ENCODE measurements around the gene CSMD2. TPM values are rescaled to one million over a fixed set of nuclear protein-coding genes. Genes with fewer than 3 reads are reported as not detected.

CSMD2 gene
- polyA plus RNA-seq, 1 experiment: 2.3 TPM

DNA sequence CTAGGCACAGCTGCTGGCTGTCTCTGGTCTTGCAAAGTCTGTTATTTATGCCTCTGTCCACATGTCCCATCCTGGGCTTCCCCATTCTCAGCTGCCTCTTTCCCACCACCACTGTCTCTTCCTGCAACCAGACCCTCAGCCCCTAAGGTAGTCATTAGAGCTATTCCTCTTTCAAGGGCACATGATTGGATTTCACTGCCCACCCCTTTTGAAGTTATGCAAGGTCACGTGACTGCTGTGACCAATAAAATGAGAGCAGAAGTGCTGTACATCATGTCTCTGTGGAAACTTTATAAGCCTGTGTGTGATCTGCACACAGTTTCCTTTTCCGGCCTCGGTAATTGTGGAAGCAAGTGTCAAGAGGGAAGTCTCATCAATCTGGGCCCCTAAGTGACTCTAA, 437.7 kb downstream of the CSMD2 start:
- ChIA-PET CTCF (interaction anchor here (1.0 kb wide), 1 partner anchor 95 kb away, joined by 4 read pairs; no protein-coding TSS in a partner anchor), POLR2A (no interaction called here)
- Histone ChIP-seq H3K27ac (ENCODE audit: low read depth, low read length) (no peak overlapping the region), H3K9me3 (ENCODE audit: control insufficient read depth, insufficient read depth, low read length) (no peaks in the 10 kb centered on the region), H3K27me3 (ENCODE audit: control insufficient read depth, insufficient read depth, low read length) (no peaks in the 10 kb centered on the region), H3K4me3 (ENCODE audit: low read depth, low read length) (no peak overlapping the region)
- no peak for DNase-seq (ENCODE audit: low read depth, low spot score)
- TF ChIP-seq, protein P1, sequence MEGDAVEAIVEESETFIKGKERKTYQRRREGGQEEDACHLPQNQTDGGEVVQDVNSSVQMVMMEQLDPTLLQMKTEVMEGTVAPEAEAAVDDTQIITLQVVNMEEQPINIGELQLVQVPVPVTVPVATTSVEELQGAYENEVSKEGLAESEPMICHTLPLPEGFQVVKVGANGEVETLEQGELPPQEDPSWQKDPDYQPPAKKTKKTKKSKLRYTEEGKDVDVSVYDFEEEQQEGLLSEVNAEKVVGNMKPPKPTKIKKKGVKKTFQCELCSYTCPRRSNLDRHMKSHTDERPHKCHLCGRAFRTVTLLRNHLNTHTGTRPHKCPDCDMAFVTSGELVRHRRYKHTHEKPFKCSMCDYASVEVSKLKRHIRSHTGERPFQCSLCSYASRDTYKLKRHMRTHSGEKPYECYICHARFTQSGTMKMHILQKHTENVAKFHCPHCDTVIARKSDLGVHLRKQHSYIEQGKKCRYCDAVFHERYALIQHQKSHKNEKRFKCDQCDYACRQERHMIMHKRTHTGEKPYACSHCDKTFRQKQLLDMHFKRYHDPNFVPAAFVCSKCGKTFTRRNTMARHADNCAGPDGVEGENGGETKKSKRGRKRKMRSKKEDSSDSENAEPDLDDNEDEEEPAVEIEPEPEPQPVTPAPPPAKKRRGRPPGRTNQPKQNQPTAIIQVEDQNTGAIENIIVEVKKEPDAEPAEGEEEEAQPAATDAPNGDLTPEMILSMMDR (IDR thresholded peaks at IDR 0.05; ENCODE audit: low read depth, low read length): no peak

DNA sequence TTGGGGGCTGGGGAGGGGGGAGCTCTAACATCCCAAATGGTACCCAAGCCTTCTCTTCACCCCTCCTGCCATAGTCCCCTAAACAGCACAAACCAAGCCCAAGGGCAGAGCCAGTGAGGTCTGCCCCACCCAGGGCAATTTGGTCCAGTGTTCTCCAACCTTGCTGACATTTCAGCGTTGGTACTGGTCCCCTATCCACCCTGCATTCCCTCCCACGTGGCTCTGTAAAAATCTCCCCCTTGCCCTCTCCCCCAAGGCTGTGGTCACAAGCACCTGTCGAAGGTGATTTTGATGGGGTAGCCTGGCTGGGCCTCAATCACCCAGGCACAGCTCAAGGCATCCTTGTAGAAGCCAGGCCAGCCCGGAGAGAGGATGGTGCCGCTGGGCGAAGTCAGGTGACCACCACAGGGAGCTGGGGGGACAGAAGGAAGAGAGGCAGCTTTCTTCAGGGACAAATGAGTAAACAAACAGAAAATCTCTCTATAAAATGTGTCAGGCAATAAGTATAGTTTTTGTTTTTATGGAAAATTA, 438.7 kb downstream of the CSMD2 start:
- CTCF ChIA-PET: no interaction called here
- Histone ChIP-seq H3K27me3 (ENCODE audit: control insufficient read depth, insufficient read depth, low read length) (no peaks in the 10 kb centered on the region), H3K9me3 (ENCODE audit: control insufficient read depth, insufficient read depth, low read length) (no peaks in the 10 kb centered on the region), H3K27ac (ENCODE audit: low read depth, low read length) (no peak overlapping the region), H3K4me3 (ENCODE audit: low read depth, low read length) (no peak overlapping the region)
- POLR2A ChIA-PET: no interaction called here
- TF ChIP-seq, protein P1 (IDR thresholded peaks at IDR 0.05; ENCODE audit: low read depth, low read length): no peak
- DNase-seq (ENCODE audit: low read depth, low spot score): no peak

DNA sequence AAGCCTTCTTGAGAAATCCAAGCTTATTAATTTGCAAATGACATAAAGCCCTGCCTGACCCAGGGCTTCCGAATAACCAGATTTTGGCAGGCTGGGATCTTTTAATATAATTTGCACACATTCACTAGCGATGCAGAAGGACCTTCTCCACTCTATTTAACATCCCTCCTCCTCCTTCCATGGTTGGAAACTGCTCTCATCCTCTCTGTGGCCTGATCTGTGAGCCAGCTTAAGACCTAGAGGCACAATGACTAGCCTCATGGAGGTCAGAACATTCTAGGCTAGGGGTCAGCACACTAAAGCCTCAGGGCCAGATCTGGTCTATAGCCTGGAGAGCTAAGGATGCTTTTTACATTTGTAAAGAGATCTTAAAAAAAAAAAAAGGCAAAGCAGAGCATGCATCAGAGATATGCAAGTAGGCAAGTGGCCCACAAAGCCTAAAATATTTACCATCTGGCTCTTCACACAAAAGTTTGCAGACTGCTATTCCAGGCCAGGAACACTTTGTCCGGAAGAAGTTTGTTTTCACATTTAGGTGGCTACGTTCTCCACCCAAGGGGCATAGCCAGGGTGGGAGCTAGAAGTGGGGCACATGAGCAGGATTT, 439.4 kb downstream of the CSMD2 start:
- ChIA-PET POLR2A (no interaction called here), CTCF (no interaction called here)
- TF ChIP-seq, protein P1 (IDR thresholded peaks at IDR 0.05; ENCODE audit: low read depth, low read length): no peak
- Histone ChIP-seq H3K27ac (ENCODE audit: low read depth, low read length) (no peak overlapping the region), H3K9me3 (ENCODE audit: control insufficient read depth, insufficient read depth, low read length) (no peaks in the 10 kb centered on the region), H3K27me3 (ENCODE audit: control insufficient read depth, insufficient read depth, low read length) (no peaks in the 10 kb centered on the region), H3K4me3 (ENCODE audit: low read depth, low read length) (no peak overlapping the region)
- no peak for DNase-seq (ENCODE audit: low read depth, low spot score)

DNA sequence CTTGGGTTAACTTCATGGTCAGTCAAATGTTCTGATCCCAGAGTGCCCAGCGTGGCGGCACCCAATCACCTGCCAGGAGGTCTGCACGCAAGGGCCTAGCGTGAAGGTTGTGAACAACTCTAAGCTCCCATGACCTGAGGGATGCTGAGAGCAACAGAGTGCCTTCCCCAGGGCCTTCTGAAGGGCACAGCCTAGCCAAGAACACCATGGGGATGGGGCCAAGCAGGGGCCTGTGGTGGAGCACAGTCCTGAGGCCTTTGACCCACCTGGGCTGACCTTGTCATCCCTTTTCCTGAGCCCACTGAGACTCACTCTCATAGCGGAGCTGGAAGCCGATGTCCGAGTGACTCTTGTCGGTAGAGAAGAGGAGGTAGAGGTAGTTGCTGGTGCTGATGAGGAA, 440.0 kb downstream of the CSMD2 start:
- POLR2A ChIA-PET: no interaction called here
- Histone ChIP-seq H3K4me3 (ENCODE audit: low read depth, low read length) (no peak overlapping the region), H3K27ac (ENCODE audit: low read depth, low read length) (no peak overlapping the region), H3K9me3 (ENCODE audit: control insufficient read depth, insufficient read depth, low read length) (no peaks in the 10 kb centered on the region), H3K27me3 (ENCODE audit: control insufficient read depth, insufficient read depth, low read length) (no peaks in the 10 kb centered on the region)
- DNase-seq (ENCODE audit: low read depth, low spot score): no peak
- CTCF ChIA-PET: no interaction called here
- TF ChIP-seq, protein P1 (IDR thresholded peaks at IDR 0.05; ENCODE audit: low read depth, low read length): no peak

DNA sequence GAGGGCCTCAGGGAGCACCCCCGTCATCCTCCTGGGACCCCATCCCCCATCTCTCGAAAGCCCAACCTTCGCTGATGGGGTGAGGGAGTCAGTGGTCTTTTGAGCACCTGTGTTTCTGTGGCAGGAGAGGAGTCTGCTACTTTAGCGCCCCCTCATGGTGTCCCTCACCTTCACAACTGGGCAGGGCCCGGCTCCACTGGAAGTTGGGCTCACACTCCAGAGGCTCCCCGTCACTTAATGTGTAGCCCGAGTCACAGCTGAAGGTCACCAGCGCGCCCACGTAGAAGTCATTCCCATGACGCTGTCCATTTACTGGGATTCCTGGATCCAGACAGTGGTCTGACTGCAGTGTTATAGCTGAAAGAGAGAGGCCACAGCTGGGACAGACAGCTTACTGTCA, 440.7 kb downstream of the CSMD2 start:
- Histone ChIP-seq H3K27me3 (ENCODE audit: control insufficient read depth, insufficient read depth, low read length) (no peaks in the 10 kb centered on the region), H3K27ac (ENCODE audit: low read depth, low read length) (no peak overlapping the region), H3K4me3 (ENCODE audit: low read depth, low read length) (no peak overlapping the region), H3K9me3 (ENCODE audit: control insufficient read depth, insufficient read depth, low read length) (no peaks in the 10 kb centered on the region)
- ChIA-PET POLR2A (no interaction called here), CTCF (no interaction called here)
- no peak for DNase-seq (ENCODE audit: low read depth, low spot score)
- TF ChIP-seq, protein P1 (IDR thresholded peaks at IDR 0.05; ENCODE audit: low read depth, low read length): no peak
